Right lung (tissue), 5 donors: Measurements from ENCODE around the gene BBS9. TPM values are rescaled to one million over a fixed set of nuclear protein-coding genes. Genes with fewer than 3 reads are reported as not detected.
"Not testable (repeated sequence)": the region's sequence is repeated elsewhere in the genome, so short reads cannot be mapped to it uniquely, and the experiment has no call there.

ENCODE experiments used
- DNase-seq, 2 donors: peaks; one replicate each; pipeline ENCODE4 v3.0.0-alpha.2; 2013
- polyA plus RNA-seq, 5 donors: library from polyadenylated mRNA; unstranded; fragments of 120-200 nt; gene quantifications; one replicate each; pipeline versions ENCODE4 v1.2.1 to v1.2.3, GENCODE V29; 2013; ENCODE audit warnings: inconsistent platforms in 1 of 5, low replicate concordance in 1 of 5; ENCODE audit not compliant: insufficient read length in 5 of 5, insufficient read depth in 1 of 5

Gene BBS9
- polyA plus RNA-seq, 5 donors: 13.8 to 22.8 (median 21.0) TPM

GRCh38 chr7:33425929-33426678 lies 296.7 kb downstream of the BBS9 start:
- no peak for DNase-seq

DNA sequence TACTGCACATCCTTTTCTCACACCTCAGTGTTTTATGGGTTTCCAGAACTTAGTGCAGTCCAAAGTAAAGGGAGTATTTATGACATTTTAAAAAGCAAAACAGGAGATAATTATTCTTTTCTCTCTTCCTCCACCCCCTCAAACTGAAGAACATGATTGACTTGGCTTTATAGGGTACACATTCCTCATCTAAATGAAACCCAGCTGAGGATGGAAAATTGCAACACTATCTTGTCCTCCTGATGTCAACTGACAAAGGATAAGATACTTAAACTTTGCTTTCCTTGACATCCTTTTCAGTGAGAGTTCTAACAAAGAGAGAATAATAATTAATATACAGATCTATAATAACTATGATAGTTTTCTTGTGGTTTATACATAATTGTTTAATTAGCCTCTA lies 299.1 kb downstream of the BBS9 start:
- DNase-seq: no peak

- DNase-seq: peak; percentile 47 to 50
Measured at GRCh38 chr7:33431543-33431942, 302.2 kb downstream of the BBS9 start.

- no peak for DNase-seq
Measured at GRCh38 chr7:33432821-33433220, 303.5 kb downstream of the BBS9 start.

DNA sequence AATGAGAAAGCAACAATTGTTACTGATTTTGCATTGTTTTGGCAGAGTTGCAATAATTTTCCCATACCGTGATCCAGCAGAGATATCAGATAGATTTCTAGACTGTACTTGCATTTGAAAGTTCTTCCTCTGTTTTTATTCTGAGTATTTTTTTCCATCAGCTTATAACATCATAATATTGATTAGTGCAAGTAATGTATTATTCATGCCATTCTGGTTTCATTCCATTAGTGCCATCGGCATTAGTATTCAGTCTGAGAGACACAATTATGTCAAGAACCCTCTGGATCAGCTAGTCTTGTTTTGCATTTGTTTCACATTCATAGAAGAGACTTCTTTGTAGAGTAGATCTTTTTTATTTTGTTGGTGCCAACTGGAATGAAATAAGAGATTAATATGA lies 304.0 kb downstream of the BBS9 start:
- DNase-seq: no peak

DNA sequence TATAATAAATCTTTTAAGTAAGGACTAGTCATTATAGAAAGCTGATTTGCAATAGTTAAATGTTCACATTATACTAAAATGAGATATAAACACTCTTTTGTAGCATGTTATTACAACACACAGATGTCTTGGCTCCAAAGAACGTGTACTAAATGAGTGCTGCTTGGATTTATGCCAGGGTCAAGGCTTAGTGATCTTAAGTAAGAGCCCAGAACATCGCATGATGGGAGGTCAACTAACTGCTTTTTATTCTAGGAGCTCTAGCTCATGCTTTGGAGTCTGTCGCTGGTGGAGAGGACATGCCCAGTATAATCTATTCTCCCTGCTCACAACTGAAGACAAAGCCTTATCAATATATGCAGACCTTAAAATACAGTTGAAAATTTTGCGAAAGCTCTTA lies 315.1 kb downstream of the BBS9 start:
- DNase-seq: peak; percentile 85 to 88

GRCh38 chr7:33446551-33446950 lies 317.2 kb downstream of the BBS9 start:
- no peak for DNase-seq

- peak; percentile 73 to 78 for DNase-seq
Measured at GRCh38 chr7:33448035-33448434, 318.7 kb downstream of the BBS9 start.

DNA sequence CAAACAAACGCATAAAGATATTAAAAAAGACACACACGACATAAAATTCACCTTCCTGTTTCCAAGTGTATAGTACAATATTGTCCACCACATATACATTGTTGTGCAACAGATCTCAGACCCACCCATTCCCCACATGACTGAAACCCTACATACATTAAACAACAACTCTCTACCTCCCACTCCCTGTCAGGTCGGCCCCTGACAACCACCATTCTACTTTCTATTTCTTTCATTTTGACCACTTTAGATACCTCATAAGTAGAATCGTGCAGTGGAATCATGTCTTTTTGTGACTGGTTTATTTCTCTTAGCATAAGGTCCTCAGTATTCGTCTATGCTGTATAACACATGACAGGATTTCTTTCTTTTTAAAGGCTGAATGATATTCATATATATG lies 320.5 kb downstream of the BBS9 start:
- no peak for DNase-seq

- DNase-seq: no peak
Measured at GRCh38 chr7:33452805-33453502, 323.6 kb downstream of the BBS9 start.

DNA sequence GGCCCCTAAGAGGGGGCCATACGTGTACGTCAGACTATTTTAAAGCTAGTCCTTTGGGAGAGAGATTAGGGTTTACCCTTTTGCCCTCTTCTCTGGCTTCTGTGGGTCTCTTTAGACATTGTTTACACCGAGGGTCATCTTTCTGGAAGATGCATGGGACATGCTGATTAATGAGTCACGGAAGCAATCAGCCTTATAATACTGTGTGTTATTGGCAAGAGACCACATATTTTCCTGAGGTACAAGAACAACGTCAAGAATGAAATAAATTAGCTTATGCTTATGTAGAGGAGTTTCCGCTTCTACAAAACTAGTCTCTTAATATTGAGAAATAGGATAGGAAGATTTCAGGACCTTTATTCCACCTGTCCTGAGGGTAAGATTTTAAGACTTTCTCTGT lies 327.7 kb downstream of the BBS9 start:
- no peak for DNase-seq

DNA sequence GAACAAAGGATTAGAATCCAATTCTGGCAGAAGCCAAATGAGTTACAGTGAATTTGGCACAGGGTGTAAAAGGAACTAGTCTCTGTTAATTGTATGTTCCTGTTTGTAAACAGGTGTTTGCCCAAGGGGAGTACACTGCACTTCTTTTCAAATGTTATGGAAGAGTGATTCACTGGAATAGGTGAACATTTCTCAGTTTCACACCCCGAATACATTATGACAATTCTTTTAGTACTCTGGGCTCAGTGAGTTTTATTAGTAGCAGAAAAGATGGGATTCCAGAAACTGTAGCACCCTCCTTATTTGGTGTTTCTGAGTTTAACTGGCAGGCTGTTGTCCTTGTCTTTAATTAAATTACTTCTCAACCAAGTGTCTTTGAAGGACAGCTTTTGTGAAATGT lies 329.2 kb downstream of the BBS9 start:
- no peak for DNase-seq

DNA sequence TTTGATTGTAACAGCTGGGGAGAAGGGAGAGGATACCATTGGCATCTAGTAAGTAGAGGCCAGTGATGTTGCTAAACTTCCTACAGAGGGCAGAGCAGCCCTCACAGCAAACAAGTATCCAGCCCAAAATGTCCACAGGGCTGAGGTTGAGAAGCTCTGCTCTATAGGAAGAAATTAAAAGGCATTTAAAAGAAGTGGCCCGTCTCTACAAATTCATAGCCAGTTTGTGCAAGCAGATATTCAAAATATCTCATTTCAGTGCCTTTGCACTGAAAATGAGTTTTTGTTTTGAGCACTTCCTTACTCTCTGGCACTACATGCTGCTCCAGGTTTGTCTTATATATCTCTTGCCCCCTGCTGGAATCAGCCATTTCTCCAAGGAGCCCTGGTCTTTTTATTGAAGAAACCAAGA lies 330.0 kb downstream of the BBS9 start:
- DNase-seq: no peak

- no peak for DNase-seq
Measured at GRCh38 chr7:33463131-33463530, 333.8 kb downstream of the BBS9 start.

- DNase-seq: no peak
Measured at GRCh38 chr7:33466203-33466602, 336.8 kb downstream of the BBS9 start.

DNA sequence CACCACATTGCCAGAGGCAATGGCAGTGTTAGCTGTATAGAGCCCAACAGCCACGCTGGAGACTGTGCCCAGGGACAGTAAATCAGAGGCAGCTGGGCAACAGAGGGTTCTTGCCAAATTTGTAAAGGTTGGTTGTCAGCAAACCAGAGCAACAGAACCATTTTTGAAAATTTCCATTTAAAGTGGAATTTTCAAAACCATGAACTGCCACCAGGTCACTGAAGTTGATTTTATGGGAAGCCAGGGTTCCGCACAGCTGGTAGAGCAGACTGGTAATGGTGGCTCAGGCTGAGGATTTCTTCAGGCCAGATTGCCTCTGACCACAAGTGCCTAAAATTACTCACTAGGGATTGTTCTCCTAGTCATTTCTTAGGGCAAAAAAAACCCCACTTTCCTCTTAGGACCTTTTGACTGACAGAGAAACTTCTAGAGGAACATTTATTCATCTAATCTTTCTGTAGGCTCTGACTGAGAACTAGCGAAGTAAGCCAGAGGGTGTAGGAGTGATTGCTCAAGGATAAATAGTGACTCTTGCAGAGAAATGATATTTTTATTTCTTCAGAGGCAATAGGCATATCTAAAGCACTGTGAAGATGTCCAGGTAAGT lies 342.4 kb downstream of the BBS9 start:
- DNase-seq: no peak

- no peak for DNase-seq
Measured at GRCh38 chr7:33472348-33473025, 343.1 kb downstream of the BBS9 start.

DNA sequence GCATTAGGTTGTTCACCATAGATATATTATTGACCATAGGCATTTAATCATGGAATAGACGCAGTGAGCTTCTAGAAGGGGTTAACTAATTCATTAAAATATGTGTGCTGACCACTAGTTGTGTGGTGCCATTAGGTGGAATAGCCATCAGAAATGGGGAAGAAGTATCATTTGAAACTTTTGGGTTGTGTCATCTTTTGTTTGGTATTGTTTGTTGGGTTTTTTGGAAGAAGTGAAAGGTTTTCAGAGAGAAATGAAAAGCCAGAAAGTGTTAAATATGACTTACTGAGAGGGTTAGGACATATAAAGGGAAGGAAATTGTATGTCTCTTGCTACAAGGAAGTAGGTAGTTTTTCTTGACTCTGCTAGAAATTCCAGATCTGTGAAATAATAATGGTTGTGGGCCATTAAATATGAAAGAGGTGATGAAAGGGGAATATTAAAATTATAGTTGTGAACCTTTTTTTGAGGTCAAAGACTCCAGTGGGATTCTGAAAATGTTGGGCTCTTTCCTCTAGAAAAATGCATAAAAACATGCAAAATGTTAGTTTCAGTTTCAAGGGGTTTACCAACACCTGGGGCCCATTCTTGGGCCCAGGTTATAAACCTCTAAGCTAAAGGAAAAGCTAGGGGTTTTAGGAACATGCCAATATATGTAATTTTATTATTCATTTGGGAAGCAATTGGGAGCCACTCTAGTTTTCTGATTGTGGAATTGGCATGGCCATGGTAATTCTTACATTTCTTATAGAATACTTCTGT lies 348.5 kb downstream of the BBS9 start:
- DNase-seq: no peak

DNA sequence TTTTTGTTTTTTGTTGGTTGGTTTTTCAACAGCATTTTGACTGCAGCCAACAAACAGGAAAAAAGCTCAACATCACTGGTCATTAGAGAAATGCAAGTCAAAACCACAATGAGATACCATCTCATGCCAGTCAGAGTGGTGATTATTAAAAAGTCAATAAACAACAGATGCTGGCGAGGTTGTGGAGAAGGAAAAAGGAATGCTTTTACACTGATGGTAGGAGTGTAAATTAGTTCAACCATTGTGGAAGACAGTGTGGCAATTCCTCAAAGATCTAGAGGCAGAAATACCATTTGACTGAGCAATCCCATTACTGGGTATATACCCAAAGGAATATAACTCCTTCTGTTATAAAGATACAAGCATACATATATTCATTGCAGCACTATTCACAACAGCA lies 355.1 kb downstream of the BBS9 start:
- not testable (repeated sequence) for DNase-seq

DNA sequence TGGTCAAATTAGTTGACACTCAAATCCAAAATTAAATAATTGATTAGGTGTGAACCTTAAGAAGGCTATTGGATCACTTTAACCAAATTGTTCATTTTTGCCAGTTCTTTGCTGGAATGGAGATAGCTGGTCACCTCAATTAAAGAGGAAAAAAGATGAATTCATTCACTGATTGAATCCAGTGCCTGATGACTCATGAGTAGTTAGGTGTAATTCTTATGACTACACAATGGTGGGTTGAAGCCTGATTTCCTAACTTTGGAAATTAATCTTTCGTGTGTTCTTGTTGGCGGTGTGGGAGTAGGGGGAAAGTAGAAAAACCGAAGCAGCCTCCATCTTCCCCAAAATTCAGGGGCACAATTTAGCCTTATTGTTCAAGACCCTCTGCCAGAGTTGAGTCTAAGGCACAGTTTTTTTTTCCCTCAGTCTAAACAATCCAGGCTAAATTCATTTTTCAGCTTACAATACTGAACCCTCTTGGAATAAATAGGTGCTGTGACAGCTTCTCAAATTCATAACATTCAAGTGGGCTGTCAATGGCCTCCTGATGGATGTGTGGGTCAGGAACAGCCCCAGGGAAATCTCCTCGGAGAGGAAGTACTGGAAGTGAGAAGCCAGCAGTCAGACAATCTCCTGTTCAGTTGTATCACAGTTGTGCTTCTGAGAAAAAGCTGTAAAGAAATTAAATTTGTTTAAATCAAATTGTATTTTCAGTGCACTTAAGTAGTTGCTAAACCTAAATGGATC lies 356.6 kb downstream of the BBS9 start:
- no peak for DNase-seq

DNA sequence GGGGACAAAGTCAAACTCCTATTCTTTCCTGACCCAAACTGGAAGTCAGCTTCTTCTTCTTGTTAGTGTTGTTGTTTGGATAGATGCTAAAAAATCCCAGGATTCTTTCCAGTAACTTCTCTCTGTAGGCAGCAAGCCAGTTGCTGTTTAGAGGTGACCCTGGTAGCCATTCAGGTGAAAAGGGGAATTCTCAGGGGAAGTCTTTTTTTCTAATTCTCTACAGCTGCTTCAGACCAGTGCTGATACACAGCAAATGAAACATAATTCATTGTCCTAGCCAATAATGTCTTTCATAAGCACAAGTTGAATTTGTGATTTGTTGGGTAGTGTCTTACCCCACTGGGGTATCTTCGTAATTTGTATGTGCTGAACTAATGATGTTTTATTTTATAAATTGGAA lies 357.3 kb downstream of the BBS9 start:
- no peak for DNase-seq
